Measurements from ENCODE around the gene TET2.
A peak's percentile ranks its signal among the peaks of the same experiment; 100 is the strongest.
"Not testable (repeated sequence)": the region's sequence is repeated elsewhere in the genome, so short reads cannot be mapped to it uniquely, and the experiment has no call there.

The TET2 gene

DNA sequence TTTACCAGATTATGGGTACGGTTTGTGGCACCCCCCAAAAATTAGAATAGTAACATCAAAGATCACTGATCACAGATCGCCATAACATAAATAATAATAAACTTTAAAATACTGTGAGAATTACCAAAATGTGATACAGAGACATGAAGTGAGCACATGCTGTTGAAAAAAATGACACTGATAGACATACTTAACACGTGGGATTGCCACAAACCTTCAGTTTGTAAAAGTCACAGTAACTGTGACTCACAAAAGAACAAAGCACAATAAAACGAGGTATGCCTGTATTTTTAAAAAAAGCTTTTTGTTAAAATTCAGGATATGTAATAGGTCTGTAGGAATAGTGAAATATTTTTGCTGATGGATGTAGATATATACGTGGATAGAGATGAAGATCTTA lies 93.4 kb downstream of the TET2 start:
- no peak for DNase-seq

- DNase-seq = no peak
Measured at GRCh38 chr4:105241451-105241850, 94.8 kb downstream of the TET2 start.

GRCh38 chr4:105243446-105243845 lies 96.8 kb downstream of the TET2 start:
- DNase-seq = no peak

DNA sequence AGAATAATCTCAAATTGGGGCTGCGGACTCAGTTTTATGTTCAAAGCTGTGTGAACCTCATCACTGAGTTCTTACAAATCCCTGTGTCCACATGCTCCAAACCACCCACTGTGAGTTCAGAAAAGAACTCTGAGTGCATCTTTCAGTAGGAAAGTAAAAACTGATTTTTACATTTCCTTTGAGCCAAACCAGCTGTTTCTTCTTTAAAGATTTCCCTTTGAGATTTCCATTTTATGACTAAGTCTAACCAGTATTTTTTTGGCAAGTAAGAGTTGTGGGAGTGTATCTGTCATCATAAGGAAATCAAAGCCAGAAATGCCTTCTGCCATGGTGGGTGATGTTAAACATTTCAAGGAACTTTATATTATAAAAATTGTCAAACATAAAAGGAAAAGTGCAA lies 100.0 kb downstream of the TET2 start:
- no peak for DNase-seq

- DNase-seq = no peak
Measured at GRCh38 chr4:105248613-105249012, 101.9 kb downstream of the TET2 start.

GRCh38 chr4:105257817-105258495 lies 111.3 kb downstream of the TET2 start:
- DNase-seq = no peak

GRCh38 chr4:105265689-105266088 lies 119.0 kb downstream of the TET2 start:
- DNase-seq = no peak

DNA sequence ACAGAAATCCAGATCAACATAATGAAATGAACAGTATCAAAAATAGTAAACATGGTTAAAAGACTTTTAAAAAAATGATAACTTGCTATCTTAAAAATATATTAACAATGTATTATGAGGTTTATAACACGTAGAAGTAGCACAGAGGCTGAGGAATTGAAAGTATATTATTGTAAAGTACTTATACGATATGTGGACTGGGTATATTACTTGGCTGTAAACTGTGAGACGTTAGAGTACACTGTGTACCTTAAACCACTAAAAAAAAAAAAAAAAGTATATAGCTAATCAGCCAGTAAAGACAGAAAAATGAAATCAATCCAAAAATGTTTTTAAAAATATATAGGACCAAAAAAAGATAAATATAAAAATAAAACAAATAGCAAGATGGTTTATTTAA lies 120.6 kb downstream of the TET2 start:
- DNase-seq = no peak

DNA sequence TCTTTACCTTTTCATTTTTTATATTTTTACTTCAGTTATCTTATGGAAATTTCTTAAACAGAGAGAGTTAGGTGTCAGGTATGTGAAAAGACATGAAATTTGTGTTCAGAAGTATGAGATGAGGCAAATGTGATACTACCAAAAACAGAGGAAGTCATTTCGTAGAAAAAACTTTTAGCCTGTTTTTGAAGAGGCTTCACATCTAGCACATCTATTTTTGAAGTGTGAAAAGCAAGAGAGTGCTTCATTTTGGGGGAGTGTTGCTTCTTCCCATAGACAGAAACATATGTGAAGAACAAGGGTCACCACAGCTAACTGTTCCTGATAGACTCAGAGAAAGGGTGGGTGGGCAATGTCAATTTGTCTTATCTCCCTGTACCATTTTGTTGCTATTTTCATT lies 125.3 kb downstream of the TET2 start:
- no peak for DNase-seq

DNA sequence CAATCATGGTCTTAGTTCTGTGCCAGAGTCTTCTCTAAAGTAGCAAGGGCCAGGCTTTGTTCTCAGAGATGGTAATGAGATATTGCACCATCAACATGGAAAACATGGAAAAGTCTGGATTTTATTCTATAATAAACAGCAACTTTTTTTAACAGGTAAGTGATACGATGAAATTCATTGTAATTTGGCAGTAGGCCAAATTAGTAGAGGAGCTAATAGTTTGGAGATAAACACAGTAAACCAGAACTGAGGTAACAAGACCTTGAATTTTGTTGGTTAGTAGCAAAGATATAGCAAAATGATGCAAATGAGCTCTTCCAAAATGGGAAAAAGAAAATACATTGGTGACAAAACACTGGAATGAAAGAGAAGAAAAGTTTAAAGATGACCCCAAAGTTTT lies 126.6 kb downstream of the TET2 start:
- DNase-seq = no peak

- DNase-seq = no peak
Measured at GRCh38 chr4:105274090-105274489, 127.4 kb downstream of the TET2 start.

DNA sequence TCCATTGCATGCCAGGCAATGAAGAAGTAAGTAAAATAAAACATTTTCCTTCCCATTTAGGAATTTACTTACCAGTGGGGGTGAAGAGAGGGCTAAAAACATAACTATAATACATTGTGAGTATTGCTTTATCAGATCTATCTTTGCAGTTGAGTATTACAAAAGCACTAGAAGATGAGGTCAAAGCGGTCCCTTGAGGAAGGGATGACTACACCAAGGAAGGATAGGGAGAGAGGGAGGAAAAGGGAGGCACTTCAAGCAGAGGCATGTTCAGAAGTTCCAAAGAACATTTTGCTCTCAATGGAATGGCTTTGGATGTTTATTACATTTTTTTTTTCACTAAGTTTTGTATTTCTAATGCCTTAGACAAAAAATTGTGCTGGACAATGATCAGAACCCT lies 127.8 kb downstream of the TET2 start:
- no peak for DNase-seq

- DNase-seq = no peak
Measured at GRCh38 chr4:105276361-105277104, 129.9 kb downstream of the TET2 start.

- no peak for DNase-seq
Measured at GRCh38 chr4:105277702-105278101, 131.0 kb downstream of the TET2 start.

DNA sequence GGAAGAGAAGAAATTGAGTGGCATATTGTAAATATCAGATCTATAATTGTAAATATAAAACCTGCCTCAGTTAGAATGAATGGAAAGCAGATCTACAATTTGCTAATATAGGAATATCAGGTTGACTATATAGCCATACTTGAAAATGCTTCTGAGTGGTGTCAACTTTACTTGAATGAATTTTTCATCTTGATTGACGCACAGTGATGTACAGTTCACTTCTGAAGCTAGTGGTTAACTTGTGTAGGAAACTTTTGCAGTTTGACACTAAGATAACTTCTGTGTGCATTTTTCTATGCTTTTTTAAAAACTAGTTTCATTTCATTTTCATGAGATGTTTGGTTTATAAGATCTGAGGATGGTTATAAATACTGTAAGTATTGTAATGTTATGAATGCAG lies 132.6 kb downstream of the TET2 start:
- DNase-seq = no peak

- DNase-seq = peak; percentile 37
Measured at GRCh38 chr4:105280338-105281123, 133.9 kb downstream of the TET2 start.

- no peak for DNase-seq
Measured at GRCh38 chr4:105281124-105281415, 134.4 kb downstream of the TET2 start.

GRCh38 chr4:105282489-105282888 lies 135.8 kb downstream of the TET2 start:
- no peak for DNase-seq

GRCh38 chr4:105283501-105283900 lies 136.8 kb downstream of the TET2 start:
- no peak for DNase-seq

DNA sequence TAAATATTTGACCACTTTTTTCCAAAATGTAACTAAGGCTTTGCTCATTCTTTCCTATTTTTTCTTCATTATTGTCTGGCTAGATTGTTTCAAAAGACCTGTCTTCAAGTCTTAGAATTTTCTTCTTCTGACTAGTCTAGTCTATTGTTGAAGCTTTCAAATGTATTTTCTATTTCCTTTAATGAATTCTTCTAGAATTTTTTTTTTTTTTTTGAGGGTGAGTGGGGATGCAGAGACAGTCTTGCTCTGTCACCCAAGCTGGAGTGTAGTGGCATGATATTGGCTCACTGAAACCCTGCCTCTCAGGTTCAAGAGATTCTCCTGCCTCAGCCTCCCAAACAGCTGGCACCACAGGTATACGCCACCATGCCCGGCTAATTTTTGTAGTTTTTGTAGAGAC lies 141.4 kb downstream of the TET2 start:
- DNase-seq = no peak

GRCh38 chr4:105291925-105292324 lies 145.2 kb downstream of the TET2 start:
- DNase-seq = no peak

DNA sequence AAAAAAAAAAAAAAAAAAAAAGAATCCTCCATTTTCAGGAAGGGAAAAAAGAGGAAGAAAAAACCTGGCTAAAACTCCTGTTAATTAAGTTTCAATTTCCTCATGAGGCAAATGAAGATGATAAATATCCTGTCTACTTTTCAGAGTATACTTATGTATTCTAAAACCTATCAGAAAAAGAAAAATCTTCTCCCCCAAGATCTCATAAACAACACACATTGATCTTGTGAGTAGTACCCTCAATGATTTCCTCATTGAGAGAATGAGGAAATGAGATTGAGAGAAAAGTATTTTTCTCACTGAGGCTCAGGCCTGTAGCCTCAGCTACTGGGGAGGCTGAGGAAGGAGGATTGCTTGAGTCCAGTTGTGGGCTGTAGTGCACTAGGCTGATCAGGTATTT lies 146.7 kb downstream of the TET2 start:
- DNase-seq = no peak

DNA sequence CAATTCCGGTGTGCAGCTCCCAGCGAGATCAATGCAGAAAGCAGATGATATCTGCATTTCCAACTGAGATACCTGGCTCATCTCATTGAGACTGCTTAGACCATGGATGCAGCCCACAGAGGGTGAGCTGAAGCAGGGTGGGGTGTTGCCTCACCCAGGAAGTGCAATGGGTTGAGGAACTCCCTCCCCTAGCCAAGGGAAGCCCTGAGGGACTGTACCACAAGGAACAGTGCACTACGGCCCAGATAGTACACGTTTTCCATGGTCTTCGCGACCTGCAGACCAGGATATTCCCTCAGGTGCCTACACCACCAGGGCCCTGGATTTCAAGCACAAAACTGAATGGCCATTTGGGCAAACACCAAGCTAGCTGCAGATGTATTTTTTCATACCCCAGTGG lies 150.0 kb downstream of the TET2 start:
- DNase-seq = no peak

- not testable (repeated sequence) for DNase-seq
Measured at GRCh38 chr4:105299027-105299426, 152.4 kb downstream of the TET2 start.
